GM12878 (cell line): Measurements from ENCODE around the gene ARFRP1.

Experiments used
- DPF2 ChIP-seq: fragments of 450-650 bp; IDR thresholded peaks from 2 replicates; pipeline ENCODE4 v1.6.1; 2017; ENCODE audit warnings: mild to moderate bottlenecking
- TF ChIP-seq, protein P1 (sequence below), 3 experiments: IDR thresholded peaks in 2 of 3; conservative IDR thresholded peaks in 1 of 3; 2 replicates each; pipeline ENCODE4 v1.5.1; 2011; ENCODE audit warnings: low read depth in 3 of 3, low read length in 3 of 3, mild to moderate bottlenecking in 3 of 3, control low read depth in 2 of 3, moderate library complexity in 2 of 3, inconsistent platforms in 1 of 3, mixed read lengths in 1 of 3; ENCODE audit not compliant: control insufficient read depth in 2 of 3, insufficient read depth in 1 of 3; ENCODE audit errors: extremely low read depth in 1 of 3
- TF ChIP-seq, protein P2 (sequence below): IDR thresholded peaks from 2 replicates; pipeline ENCODE4 v1.6.1; 2011; ENCODE audit warnings: borderline replicate concordance, low read depth, mild to moderate bottlenecking, moderate library complexity, mixed read lengths, low read length; ENCODE audit not compliant: insufficient read depth; ENCODE audit errors: extremely low read length

DNA sequence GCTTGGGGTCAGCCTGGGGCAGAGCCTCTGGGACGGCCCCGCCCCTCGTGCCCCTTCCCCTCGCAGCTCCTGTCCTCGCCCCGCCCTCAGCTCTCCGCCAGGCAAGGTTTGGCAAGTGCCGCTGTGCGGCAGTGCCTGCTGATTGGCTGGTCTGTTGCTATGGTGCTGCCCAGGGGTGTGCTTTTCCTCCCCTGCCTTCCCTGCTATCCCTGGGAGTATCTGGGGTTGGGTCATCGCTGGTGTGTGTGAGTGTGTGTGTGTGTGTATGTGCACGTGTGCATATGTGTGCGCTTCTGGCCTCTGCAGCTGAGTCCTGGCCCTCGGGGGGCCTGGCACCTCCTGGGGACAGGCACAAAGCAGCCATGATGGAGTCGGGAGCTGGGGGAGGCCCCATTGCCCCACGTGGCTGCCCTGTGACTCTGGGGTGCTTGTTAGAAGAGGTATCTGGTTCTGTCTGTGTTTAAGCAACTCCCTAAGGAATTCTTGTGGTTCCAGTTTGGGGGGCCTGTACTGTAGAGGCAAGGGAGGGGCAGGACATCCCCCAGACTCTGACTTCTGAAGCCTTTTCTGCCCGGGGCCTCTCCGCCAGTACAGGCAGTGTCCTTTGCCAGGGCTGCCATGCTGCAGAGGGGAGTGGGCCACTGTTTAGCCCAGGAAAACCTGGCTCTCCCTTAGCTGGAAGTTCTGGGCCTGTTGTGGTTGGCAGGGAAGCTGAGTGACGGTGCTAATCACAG, 42.7 kb downstream of the ARFRP1 start:
- no peak for TF ChIP-seq DPF2
- TF ChIP-seq, protein P1, sequence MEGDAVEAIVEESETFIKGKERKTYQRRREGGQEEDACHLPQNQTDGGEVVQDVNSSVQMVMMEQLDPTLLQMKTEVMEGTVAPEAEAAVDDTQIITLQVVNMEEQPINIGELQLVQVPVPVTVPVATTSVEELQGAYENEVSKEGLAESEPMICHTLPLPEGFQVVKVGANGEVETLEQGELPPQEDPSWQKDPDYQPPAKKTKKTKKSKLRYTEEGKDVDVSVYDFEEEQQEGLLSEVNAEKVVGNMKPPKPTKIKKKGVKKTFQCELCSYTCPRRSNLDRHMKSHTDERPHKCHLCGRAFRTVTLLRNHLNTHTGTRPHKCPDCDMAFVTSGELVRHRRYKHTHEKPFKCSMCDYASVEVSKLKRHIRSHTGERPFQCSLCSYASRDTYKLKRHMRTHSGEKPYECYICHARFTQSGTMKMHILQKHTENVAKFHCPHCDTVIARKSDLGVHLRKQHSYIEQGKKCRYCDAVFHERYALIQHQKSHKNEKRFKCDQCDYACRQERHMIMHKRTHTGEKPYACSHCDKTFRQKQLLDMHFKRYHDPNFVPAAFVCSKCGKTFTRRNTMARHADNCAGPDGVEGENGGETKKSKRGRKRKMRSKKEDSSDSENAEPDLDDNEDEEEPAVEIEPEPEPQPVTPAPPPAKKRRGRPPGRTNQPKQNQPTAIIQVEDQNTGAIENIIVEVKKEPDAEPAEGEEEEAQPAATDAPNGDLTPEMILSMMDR (IDR thresholded peaks at IDR 0.05 in 2 of 3, conservative IDR thresholded peaks at IDR 0.05 in 1 of 3; ENCODE audit: control insufficient read depth in 2 of 3, extremely low read depth in 1 of 3, insufficient read depth in 1 of 3, low read depth in 3 of 3, low read length in 3 of 3): no peak
- TF ChIP-seq, protein P2, sequence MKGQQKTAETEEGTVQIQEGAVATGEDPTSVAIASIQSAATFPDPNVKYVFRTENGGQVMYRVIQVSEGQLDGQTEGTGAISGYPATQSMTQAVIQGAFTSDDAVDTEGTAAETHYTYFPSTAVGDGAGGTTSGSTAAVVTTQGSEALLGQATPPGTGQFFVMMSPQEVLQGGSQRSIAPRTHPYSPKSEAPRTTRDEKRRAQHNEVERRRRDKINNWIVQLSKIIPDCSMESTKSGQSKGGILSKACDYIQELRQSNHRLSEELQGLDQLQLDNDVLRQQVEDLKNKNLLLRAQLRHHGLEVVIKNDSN: no peak
